Measurements from ENCODE around the gene GMDS.
A peak's percentile ranks its signal among the peaks of the same experiment; 100 is the strongest.

The GMDS gene

DNA sequence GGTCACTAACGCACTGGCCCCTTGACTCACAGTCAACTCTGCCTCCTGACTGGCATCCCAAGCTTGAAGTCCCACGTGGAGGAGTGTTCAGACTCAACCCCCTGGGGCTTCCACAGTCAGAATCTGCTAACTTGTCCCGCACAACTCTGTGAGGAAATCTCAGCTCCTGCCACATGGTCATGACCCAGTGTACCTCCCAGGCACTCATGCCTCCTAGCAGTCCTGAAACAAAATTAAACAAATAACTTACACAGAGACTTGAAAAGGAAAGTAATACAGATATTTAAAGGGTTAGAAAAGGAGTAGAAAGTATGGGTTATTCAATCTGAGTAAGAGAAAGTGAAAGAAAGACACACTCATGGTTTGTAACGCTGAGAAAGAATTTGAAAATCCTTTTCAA is 134.9 kb downstream of the GMDS start:
- H3K27me3 Mint-ChIP-seq = no peaks in the 10 kb centered on the region
- peaks cover 27% of the 10 kb centered on the region for H3K36me3 Mint-ChIP-seq (ENCODE audit: low read depth)
- peak overlapping the region; percentile 93 for H3K27ac Mint-ChIP-seq
- ATAC-seq (peak; percentile 72), DNase-seq (no peak)
- H3K4me1 Mint-ChIP-seq = peaks cover 33% of the 10 kb centered on the region
- H3K4me3 Mint-ChIP-seq = peak overlapping the region; percentile 74
- H3K9me3 Mint-ChIP-seq = no peaks in the 10 kb centered on the region

DNA sequence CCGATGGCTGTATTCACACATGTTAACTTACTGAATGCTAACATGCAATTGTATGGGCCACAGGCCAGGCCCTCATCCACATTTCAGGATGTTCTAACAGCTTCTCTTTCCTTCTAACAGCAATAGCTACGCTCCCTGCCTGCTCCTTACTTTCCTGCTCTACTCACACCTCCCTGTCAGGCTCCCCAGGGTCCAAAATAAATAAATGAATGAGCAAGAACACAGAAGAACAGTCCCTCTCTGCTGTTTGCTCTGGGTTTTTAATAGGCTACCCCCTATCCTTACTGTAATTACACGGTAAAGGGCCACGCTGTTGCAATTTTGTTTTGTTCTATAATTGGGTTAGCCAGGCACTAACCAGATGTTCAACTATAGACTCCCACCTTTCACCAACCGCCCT is 135.6 kb downstream of the GMDS start:
- H3K4me3 Mint-ChIP-seq = no peak overlapping the region
- no peaks in the 10 kb centered on the region for H3K9me3 Mint-ChIP-seq
- ATAC-seq = no peak
- no peak overlapping the region for H3K27ac Mint-ChIP-seq
- peaks cover 25% of the 10 kb centered on the region for H3K36me3 Mint-ChIP-seq (ENCODE audit: low read depth)
- DNase-seq = no peak
- H3K27me3 Mint-ChIP-seq = no peaks in the 10 kb centered on the region
- H3K4me1 Mint-ChIP-seq = peaks cover 33% of the 10 kb centered on the region

DNA sequence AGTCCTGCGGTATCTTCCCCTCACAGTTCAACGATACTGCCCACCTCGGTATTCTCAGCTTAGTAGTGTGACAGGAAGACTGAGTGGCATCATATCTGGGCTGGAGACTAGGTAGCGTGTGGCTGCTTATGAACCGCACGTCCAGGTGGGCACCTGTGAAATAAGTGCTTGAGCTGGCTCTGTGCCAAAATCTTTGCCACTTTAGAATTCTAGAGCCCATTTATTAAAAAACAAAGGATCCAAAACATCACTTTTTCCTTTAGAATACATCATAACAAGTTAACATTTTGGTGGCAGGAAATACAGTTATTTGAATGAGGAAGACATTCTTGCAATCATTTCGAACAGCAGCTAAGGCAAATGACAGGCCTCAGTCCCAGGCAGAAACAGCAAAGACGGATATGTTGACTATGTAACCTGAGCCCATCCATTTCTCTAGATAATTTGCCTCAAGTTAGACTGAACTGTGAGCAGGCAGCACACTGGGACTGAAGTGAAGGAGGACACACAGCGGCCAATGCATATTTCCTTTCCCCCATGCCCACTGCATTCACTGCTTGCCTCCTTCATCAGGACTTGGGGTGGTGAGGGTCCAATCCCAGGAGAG is 136.6 kb downstream of the GMDS start:
- H3K4me1 Mint-ChIP-seq = peaks cover 33% of the 10 kb centered on the region

DNA sequence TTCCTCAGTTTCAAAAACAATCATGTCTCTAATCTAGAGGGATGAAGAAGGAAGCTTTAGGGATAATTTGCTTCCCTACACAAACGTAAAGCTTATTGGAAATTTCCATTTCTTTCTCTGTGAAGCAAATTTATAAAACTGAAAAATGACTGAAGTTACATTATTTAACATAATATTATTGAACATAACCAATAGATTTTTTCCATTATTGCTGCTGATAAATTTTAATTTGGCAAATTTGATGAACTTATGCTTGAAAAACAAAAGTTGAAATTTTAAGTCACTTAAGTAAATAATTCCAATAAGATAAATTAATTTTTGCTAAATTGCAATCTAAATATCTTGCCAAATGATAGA is 140.9 kb downstream of the GMDS start:
- ATAC-seq (no peak), DNase-seq (no peak)
- Mint-ChIP-seq H3K4me3 (no peak overlapping the region), H3K36me3 (ENCODE audit: low read depth) (peaks cover 6% of the 10 kb centered on the region), H3K27ac (no peak overlapping the region), H3K4me1 (no peaks in the 10 kb centered on the region), H3K27me3 (no peaks in the 10 kb centered on the region), H3K9me3 (no peaks in the 10 kb centered on the region)

More for the DNA sequence above, 136.6 kb downstream of the GMDS start:
- DNase-seq = no peak
- no peak for ATAC-seq
- Mint-ChIP-seq H3K36me3 (ENCODE audit: low read depth) (peaks cover 25% of the 10 kb centered on the region), H3K4me3 (no peak overlapping the region), H3K9me3 (no peaks in the 10 kb centered on the region), H3K27me3 (no peaks in the 10 kb centered on the region), H3K27ac (no peak overlapping the region)

DNA sequence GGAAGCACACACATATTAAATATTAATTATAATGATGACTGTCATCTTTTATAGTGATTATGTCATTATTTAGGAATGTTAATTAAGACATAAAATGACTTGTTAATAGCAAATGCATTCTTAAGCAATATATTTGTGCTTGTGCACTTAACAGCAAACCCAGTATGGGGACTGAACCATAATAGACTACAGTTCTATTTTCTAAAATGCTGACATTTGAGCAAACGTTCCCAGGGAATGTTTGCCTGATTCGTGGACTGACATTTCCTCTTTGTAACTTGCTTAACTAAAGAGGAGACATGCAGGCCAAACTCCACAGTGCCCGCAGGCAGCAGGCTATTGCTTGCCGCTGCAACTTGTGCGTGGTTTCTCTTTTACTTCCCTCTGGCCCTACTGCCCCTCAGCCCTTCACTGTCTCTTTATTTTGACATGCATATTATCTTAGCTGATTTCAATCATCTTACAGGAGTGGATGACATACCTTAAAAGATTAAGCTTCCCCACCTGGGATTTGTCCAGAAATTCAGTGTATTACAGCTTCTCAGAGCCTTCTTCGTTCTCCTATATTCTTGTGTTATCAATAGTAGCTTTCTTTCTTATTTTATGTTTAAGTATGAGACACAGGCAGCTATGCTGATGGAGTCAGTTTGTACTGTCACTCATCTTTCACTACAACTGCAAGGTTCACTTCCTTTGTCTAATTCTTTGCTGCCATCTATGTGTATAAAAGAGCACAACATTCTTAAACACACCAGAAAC is 141.5 kb downstream of the GMDS start:
- Mint-ChIP-seq H3K9me3 (no peaks in the 10 kb centered on the region), H3K27me3 (no peaks in the 10 kb centered on the region), H3K36me3 (ENCODE audit: low read depth) (peaks cover 3% of the 10 kb centered on the region), H3K4me3 (no peak overlapping the region), H3K27ac (no peak overlapping the region), H3K4me1 (no peaks in the 10 kb centered on the region)
- no peak for DNase-seq
- no peak for ATAC-seq

DNA sequence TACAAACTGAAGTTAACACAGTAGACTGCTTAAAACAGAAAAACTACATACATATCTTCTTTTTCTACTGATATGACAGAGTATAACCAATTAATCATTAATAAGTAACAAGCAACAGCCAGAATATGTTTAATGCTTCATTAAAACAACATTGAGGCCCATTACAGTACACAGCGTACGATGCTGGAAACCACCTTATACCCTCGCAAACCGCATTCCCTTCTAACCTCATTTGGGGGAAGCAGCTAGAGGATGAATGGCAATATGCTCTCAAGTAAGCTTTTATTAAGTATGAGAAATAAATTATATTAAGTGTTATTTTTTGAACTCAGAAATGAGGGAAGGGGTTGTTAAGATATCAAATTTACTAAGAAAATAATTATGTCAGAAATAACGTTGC is 142.4 kb downstream of the GMDS start:
- Mint-ChIP-seq H3K4me3 (no peak overlapping the region), H3K27me3 (no peaks in the 10 kb centered on the region), H3K27ac (no peak overlapping the region), H3K9me3 (no peaks in the 10 kb centered on the region), H3K4me1 (no peaks in the 10 kb centered on the region), H3K36me3 (ENCODE audit: low read depth) (peaks cover 3% of the 10 kb centered on the region)
- ATAC-seq (no peak), DNase-seq (no peak)

DNA sequence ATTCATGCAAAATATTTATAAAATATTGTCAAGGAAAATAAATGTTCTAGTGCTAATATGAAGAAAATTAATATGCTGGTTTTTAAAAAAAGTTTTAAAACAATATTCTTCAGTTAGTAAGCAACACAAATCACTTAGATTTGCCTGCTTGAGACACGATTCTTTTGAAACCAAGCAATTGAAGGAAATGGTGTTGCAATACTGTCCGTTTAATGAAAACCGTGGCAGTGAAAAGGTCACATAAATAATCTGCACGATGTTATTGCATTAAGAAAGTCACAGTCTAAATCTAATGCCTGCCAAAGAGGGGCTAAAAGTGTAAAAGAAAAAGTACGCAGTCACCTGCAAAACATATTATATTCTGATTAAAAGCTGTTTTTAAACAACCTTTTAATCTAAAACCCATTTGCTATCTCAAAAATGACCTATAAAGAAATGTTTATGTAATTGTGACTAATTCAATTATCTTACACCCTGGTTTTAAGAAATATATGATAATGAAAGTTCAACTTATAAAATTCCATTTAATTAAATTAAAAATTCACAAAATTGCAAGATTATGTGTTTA is 143.0 kb downstream of the GMDS start:
- Mint-ChIP-seq H3K4me3 (no peak overlapping the region), H3K9me3 (no peaks in the 10 kb centered on the region), H3K4me1 (no peaks in the 10 kb centered on the region), H3K27me3 (no peaks in the 10 kb centered on the region), H3K27ac (no peak overlapping the region), H3K36me3 (ENCODE audit: low read depth) (peaks cover 3% of the 10 kb centered on the region)
- ATAC-seq (no peak), DNase-seq (no peak)

DNA sequence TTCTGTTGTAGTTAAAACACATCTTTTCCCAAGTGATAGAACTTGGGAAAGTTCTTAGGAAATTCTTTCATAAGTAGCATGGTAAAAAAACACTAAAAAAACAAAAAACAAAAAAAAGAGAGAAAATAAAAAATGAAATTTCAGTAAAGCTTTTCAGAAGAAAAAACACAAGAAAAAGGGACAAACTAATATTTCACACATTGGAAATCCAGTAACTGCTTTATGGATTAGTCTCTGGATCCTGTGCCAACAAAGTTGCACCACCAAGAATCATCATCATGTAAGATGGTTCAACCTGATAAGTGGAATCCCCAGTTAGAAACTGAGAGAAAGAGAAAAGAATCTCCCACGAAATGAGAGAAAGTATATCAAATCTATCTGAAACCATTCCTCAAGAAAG is 144.2 kb downstream of the GMDS start:
- no peaks in the 10 kb centered on the region for H3K9me3 Mint-ChIP-seq
- no peaks in the 10 kb centered on the region for H3K27me3 Mint-ChIP-seq
- H3K4me1 Mint-ChIP-seq = no peaks in the 10 kb centered on the region
- H3K4me3 Mint-ChIP-seq = no peak overlapping the region
- DNase-seq = no peak
- peaks cover 3% of the 10 kb centered on the region for H3K36me3 Mint-ChIP-seq (ENCODE audit: low read depth)
- no peak overlapping the region for H3K27ac Mint-ChIP-seq
- no peak for ATAC-seq

DNA sequence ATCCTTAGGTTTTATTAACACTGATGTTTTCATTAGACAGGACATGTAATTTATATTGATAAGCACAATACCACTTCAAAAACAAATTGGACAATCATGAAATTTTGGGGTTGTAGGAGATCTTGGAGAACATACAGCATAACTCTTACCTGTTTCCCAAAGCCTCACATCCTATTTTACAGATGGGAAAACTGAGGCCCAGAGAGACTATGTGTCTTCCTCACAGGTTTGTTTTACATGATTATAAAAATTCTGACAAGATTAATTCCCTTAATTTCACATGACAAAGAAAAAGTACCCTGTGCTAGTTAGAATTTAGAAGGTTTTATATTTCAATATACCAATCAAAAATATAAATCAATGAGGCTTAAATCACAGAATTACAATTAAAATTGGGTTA is 145.5 kb downstream of the GMDS start:
- H3K36me3 Mint-ChIP-seq (ENCODE audit: low read depth) = peaks cover 3% of the 10 kb centered on the region
- ATAC-seq = no peak
- no peak overlapping the region for H3K27ac Mint-ChIP-seq
- no peaks in the 10 kb centered on the region for H3K4me1 Mint-ChIP-seq
- no peak overlapping the region for H3K4me3 Mint-ChIP-seq
- H3K9me3 Mint-ChIP-seq = no peaks in the 10 kb centered on the region
- H3K27me3 Mint-ChIP-seq = no peaks in the 10 kb centered on the region
- DNase-seq = no peak

DNA sequence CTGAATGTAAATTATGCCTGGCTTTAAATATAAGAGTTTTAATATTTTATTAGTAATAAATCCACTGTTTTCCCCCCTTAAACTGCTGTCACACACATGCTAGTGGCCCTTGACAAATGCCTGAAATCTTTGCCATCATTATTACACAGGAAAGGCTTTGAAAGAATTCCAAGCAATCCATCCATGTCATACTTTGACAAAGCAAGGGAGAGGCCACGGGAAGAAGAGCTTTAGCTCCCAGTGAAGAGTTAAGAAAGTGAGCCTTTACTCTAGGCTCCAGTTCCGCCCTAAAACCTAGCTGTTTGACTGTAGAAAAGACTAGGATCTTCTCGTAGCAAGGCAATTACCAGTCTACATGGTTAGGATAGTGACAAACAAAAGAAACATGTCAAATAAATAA is 147.9 kb downstream of the GMDS start:
- Mint-ChIP-seq H3K9me3 (no peaks in the 10 kb centered on the region), H3K27ac (no peak overlapping the region), H3K27me3 (no peaks in the 10 kb centered on the region), H3K4me1 (no peaks in the 10 kb centered on the region), H3K36me3 (ENCODE audit: low read depth) (no peaks in the 10 kb centered on the region), H3K4me3 (no peak overlapping the region)
- DNase-seq (no peak), ATAC-seq (no peak)

DNA sequence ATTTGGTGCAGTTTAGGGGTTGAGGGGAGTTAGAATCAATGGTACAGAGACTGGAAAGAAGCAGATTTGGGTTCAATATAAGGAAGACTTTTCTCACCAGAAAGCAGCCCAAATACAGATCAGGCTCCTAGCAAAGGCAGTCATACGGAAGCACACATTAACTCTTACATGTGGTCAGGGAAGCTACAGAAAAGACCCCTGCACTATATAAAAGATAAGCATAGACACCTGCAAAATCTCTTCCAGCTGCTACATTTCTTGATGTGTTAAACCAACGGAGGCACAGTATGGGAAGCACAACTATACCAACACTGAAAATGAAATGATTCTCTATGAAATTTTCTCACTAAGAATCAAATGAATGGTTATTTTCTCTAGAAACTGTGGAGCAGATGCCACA is 150.8 kb downstream of the GMDS start:
- H3K4me1 Mint-ChIP-seq = peaks cover 3% of the 10 kb centered on the region
- H3K9me3 Mint-ChIP-seq = no peaks in the 10 kb centered on the region
- DNase-seq (no peak), ATAC-seq (no peak)
- no peaks in the 10 kb centered on the region for H3K27me3 Mint-ChIP-seq
- H3K36me3 Mint-ChIP-seq (ENCODE audit: low read depth) = peaks cover 3% of the 10 kb centered on the region
- no peak overlapping the region for H3K27ac Mint-ChIP-seq
- no peak overlapping the region for H3K4me3 Mint-ChIP-seq

DNA sequence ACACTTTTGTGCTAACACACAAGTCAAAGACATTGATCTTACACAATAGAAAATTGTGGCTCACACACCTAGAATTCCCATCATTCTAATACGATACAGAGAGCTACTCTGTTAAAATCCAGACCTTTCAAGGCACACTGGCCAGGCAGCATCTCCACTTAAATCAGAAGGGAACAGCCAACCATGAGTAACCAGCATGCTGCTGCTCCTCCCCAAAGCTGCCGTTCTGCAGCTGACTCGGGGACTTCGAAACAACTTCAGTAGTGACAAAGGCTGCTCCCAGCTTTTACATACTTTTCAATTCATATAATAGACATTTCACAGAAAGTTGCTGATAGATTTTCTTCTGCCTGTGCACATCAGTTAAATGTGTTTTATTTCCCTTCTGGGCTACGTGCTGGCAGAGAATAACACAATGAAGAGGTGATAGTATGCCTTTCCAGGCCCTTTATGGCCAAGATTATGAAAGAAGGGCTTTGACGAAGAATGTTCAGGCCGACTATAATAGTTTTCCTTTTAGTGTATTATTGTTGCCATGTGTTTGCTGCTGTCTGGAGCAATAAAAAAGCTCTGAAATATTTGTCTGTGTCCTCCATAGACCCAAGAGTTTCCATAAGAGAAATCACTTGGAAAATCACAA is 159.0 kb downstream of the GMDS start:
- H3K4me1 Mint-ChIP-seq = peaks cover 18% of the 10 kb centered on the region
- no peak for ATAC-seq

DNA sequence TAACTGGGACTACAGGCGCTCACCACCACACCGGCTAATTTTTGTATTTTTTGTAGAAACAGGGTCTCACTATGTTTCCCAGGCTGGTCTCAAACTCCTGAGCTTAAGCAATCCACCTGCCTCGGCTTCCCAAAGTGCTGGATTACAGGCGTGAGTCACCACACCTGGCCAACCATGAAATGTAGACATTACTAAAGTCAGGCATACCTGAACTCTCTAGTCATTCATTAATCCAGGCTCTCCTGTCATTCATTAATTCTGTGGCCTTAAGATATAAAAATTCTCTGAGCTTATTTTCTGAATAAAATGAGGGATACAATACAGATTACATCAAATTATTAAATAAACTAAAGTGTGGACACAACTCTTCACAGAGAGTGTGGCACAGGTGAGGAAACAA is 159.7 kb downstream of the GMDS start:
- peaks cover 4% of the 10 kb centered on the region for H3K27me3 Mint-ChIP-seq
- peaks cover under 1% of the 10 kb centered on the region for H3K9me3 Mint-ChIP-seq
- ATAC-seq (no peak), DNase-seq (no peak)
- peaks cover 5% of the 10 kb centered on the region for H3K36me3 Mint-ChIP-seq (ENCODE audit: low read depth)
- H3K4me3 Mint-ChIP-seq = no peak overlapping the region
- H3K4me1 Mint-ChIP-seq = peaks cover 26% of the 10 kb centered on the region
- H3K27ac Mint-ChIP-seq = no peak overlapping the region

More for the DNA sequence above, 159.0 kb downstream of the GMDS start:
- H3K27me3 Mint-ChIP-seq = peaks cover 4% of the 10 kb centered on the region
- H3K9me3 Mint-ChIP-seq = no peaks in the 10 kb centered on the region
- H3K36me3 Mint-ChIP-seq (ENCODE audit: low read depth) = peaks cover 5% of the 10 kb centered on the region
- no peak overlapping the region for H3K4me3 Mint-ChIP-seq
- no peak overlapping the region for H3K27ac Mint-ChIP-seq
- no peak for DNase-seq

DNA sequence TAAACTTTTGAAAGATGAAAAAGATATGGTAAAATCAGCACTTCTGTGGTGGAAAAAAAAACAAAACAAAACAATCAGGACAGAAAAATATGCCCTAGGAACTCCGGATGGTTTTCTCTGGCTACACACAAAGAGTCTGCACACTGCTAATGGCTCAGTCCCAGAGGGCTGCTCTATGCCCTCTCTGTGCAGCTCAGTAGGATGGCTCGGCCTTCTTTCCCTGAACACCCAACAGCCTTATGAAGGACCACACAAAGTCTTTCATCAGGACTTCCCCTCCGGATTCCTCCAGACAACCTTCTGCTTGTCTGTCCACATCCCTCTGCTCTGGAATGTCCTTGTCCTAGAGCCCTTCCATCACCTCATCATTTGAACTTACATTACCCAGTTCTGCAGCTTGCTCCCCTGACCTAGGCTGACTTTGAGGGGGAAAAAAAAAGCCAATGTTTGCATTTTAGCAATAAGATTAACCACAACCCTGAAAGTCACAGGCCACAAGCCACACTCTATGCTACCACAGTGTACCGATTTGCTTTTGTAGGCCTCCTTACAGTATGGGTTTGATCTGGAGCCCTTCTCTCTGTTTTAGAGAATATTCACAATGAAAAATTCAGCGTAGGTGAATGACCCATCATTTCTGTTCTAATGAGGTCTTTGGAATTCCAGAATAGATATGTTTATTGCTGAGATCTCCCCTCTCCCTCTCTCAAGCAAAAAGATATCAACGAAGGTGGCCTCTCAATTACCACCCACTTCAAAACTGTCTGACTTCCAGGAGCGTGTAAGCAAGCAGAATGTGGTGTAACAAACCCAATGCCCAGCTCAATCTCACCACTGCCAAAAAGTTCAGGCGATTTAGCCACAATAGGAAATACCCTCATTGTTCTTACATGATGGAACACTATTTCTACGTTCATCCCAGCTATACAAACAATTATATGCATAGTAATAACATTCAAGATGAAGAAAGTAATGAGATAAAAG is 164.0 kb downstream of the GMDS start:
- Mint-ChIP-seq H3K9me3 (peaks cover 29% of the 10 kb centered on the region), H3K4me1 (peaks cover 51% of the 10 kb centered on the region), H3K27ac (peak overlapping the region; percentile 70), H3K27me3 (peaks cover 8% of the 10 kb centered on the region), H3K4me3 (peak overlapping the region; percentile 43), H3K36me3 (ENCODE audit: low read depth) (peaks cover 26% of the 10 kb centered on the region)
- ATAC-seq = peak; percentile 93
- peak; percentile 33 for DNase-seq

Data from activated naive CD8-positive, alpha-beta T cell treated with anti-CD3 and anti-CD28 coated beads, Interleukin-2, amount 50 U/mL, for 24 hours (primary cell).